ENCODE results near the gene MEX3D. TPM values are rescaled to one million over a fixed set of nuclear protein-coding genes. Genes with fewer than 3 reads are reported as not detected.

The MEX3D gene
- total and polyA plus RNA-seq, 2 donors (not counting 1 experiment from before 2014, with no cell fraction given), result 0.73 to 3.0 TPM

DNA sequence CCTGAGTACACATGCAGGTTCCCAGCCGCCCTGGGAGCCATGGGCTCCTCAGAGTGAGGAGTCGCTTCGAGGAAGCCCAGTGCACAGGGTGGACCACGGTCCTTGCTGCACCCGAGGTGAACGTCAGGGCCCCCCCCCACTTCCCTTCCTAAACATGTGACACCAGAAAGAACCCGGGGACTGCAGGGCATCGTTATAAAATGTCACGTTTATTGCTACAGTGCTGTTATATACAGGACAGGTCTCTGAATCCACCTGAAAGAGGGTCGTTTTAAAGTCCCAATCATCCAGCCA lies 40.9 kb upstream of the MEX3D start:
- 7% methylated on average over 5 of the region's 10 CpGs for WGBS (ENCODE audit: insufficient coverage)
- Histone ChIP-seq H3K36me3 (replicated peaks in 1 of 2; ENCODE audit: control extremely low read depth in 1 of 2, control insufficient read depth in 1 of 2, extremely low read depth in 1 of 2, insufficient read depth in 2 of 2, low read length in 1 of 2) (peaks cover 0 to 44% of the 10 kb centered on the region in 2 experiments), H3K9me3 (ENCODE audit: control extremely low read depth in 1 of 3, control insufficient read depth in 2 of 3, insufficient read depth in 1 of 3, low read length in 2 of 3) (no peaks in the 10 kb centered on the region), H3K4me1 (ENCODE audit: control insufficient read depth in 2 of 2, insufficient read depth in 2 of 2, low read length in 2 of 2) (peaks cover 28 to 43% of the 10 kb centered on the region in 2 donors), H4K20me1 (ENCODE audit: control insufficient read depth, insufficient read depth, low read length, poor library complexity, severe bottlenecking) (peaks cover 54% of the 10 kb centered on the region), H3K9ac (ENCODE audit: low read length) (no peak overlapping the region), H3K27me3 (replicated peaks in 1 of 4; ENCODE audit: control extremely low read depth in 1 of 4, control insufficient read depth in 3 of 4, insufficient read depth in 4 of 4, low read length in 3 of 4) (no peaks in the 10 kb centered on the region), H3K4me3 (ENCODE audit: control extremely low read depth in 1 of 5, extremely low read depth in 1 of 5, insufficient read depth in 1 of 5, low read depth in 2 of 5, low read length in 4 of 5) (peak overlapping the region in 1 of 5 experiments; percentile 29), H3K4me2 (replicated peaks; ENCODE audit: low read depth, low read length, poor library complexity, severe bottlenecking) (peak overlapping the region; percentile 63), H3K79me2 (ENCODE audit: control insufficient read depth, insufficient read depth, low read length) (peaks cover 16% of the 10 kb centered on the region), H2AFZ (ENCODE audit: insufficient read depth, low read depth, low read length, poor library complexity, severe bottlenecking) (no peak overlapping the region), H3K27ac (ENCODE audit: low read length in 2 of 2) (peak overlapping the region in 1 of 2 donors; percentile 48)
- H3K27ac Mint-ChIP-seq, result peak overlapping the region; percentile 20
- no peak for ATAC-seq (ENCODE audit: low read depth)
- H3K4me3 Mint-ChIP-seq, result no peak overlapping the region
- H3K27me3 Mint-ChIP-seq, result no peaks in the 10 kb centered on the region
- intact Hi-C loops (cut with micrococcal nuclease), result loop anchor here (5.0 kb wide), 1 partner anchor 158 kb away; no protein-coding TSS in a partner anchor
- ChIA-PET CTCF (no interaction called here), POLR2A (interaction anchor here (0.7 kb wide), 1 partner anchor 63 kb away, joined by 4 read pairs; no protein-coding TSS in a partner anchor)
- DNase-seq, result peak; percentile 42
- peaks cover 40% of the 10 kb centered on the region for H3K4me1 Mint-ChIP-seq
- H3K9me3 Mint-ChIP-seq (ENCODE audit: insufficient read depth), result no peaks in the 10 kb centered on the region
- no peak for TF ChIP-seq EZH2 (IDR thresholded peaks at IDR 0.05; ENCODE audit: borderline replicate concordance, insufficient read depth, low read depth, low read length, poor library complexity, severe bottlenecking)
- TF ChIP-seq, protein P1, sequence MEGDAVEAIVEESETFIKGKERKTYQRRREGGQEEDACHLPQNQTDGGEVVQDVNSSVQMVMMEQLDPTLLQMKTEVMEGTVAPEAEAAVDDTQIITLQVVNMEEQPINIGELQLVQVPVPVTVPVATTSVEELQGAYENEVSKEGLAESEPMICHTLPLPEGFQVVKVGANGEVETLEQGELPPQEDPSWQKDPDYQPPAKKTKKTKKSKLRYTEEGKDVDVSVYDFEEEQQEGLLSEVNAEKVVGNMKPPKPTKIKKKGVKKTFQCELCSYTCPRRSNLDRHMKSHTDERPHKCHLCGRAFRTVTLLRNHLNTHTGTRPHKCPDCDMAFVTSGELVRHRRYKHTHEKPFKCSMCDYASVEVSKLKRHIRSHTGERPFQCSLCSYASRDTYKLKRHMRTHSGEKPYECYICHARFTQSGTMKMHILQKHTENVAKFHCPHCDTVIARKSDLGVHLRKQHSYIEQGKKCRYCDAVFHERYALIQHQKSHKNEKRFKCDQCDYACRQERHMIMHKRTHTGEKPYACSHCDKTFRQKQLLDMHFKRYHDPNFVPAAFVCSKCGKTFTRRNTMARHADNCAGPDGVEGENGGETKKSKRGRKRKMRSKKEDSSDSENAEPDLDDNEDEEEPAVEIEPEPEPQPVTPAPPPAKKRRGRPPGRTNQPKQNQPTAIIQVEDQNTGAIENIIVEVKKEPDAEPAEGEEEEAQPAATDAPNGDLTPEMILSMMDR (IDR thresholded peaks at IDR 0.05), result no peak

DNA sequence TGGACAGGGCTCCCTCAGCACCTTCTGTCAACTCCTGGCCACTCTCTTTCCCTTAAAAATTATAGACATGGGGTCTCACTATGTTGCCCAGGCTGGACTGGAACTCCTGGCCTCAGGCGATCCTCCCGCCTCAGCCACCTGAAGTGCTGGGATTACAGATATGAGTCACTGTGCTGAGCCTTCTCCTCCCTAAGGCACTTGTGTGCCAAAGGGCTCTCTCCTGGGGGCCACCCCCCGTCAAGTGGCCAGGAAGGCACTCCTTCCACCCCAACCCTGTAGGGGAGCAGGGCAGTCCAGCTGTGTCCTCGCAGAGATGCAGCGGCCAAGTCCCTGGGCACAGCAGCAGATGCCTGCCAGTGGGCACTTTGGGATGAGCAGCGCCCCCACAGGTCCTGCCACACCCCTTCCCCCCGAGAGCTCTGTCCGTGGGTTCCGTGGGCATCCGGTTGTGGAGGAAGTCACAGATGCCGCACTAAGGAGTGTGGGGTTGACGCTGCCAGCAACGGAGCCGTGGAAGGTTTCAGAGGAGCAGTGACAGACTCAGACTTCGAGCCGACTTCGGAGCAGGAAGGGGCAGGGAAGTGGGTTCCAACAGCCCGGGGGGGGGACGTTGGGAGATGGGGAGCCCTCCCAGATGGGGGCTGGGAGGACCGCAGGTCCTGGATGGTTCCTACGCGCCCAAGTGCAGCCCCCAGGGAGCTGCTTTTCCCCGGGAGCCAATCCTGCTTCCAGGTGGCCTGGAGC lies 40.4 kb upstream of the MEX3D start:
- Histone ChIP-seq H2AFZ (ENCODE audit: insufficient read depth, low read depth, low read length, poor library complexity, severe bottlenecking) (no peak overlapping the region), H3K27me3 (replicated peaks in 1 of 4; ENCODE audit: control extremely low read depth in 1 of 4, control insufficient read depth in 3 of 4, insufficient read depth in 4 of 4, low read length in 3 of 4) (no peaks in the 10 kb centered on the region), H3K4me1 (ENCODE audit: control insufficient read depth in 2 of 2, insufficient read depth in 2 of 2, low read length in 2 of 2) (peaks cover 31 to 47% of the 10 kb centered on the region in 2 donors), H3K27ac (ENCODE audit: low read length in 2 of 2) (peak overlapping the region in 1 of 2 donors; percentile 48), H3K4me3 (ENCODE audit: control extremely low read depth in 1 of 5, extremely low read depth in 1 of 5, insufficient read depth in 1 of 5, low read depth in 2 of 5, low read length in 4 of 5) (peak overlapping the region in 1 of 5 experiments; percentile 29), H4K20me1 (ENCODE audit: control insufficient read depth, insufficient read depth, low read length, poor library complexity, severe bottlenecking) (peaks cover 49% of the 10 kb centered on the region), H3K4me2 (replicated peaks; ENCODE audit: low read depth, low read length, poor library complexity, severe bottlenecking) (peak overlapping the region; percentile 63), H3K9me3 (ENCODE audit: control extremely low read depth in 1 of 3, control insufficient read depth in 2 of 3, insufficient read depth in 1 of 3, low read length in 2 of 3) (no peaks in the 10 kb centered on the region), H3K36me3 (replicated peaks in 1 of 2; ENCODE audit: control extremely low read depth in 1 of 2, control insufficient read depth in 1 of 2, extremely low read depth in 1 of 2, insufficient read depth in 2 of 2, low read length in 1 of 2) (peaks cover 0 to 39% of the 10 kb centered on the region in 2 experiments), H3K9ac (ENCODE audit: low read length) (no peak overlapping the region), H3K79me2 (ENCODE audit: control insufficient read depth, insufficient read depth, low read length) (peaks cover 21% of the 10 kb centered on the region)
- H3K4me3 Mint-ChIP-seq, result peak overlapping the region; percentile 39
- 21% methylated on average over 23 of the region's 23 CpGs for WGBS (ENCODE audit: insufficient coverage)
- no peak for ATAC-seq (ENCODE audit: low read depth)
- DNase-seq, result peak; percentile 44
- no peaks in the 10 kb centered on the region for H3K27me3 Mint-ChIP-seq
- peak overlapping the region; percentile 72 for H3K27ac Mint-ChIP-seq
- CTCF ChIA-PET, result no interaction called here
- TF ChIP-seq, protein P1 (IDR thresholded peaks at IDR 0.05), result no peak
- TF ChIP-seq EZH2 (IDR thresholded peaks at IDR 0.05; ENCODE audit: borderline replicate concordance, insufficient read depth, low read depth, low read length, poor library complexity, severe bottlenecking), result no peak
- H3K9me3 Mint-ChIP-seq (ENCODE audit: insufficient read depth), result no peaks in the 10 kb centered on the region
- POLR2A ChIA-PET, result interaction anchor here (0.5 to 1.3 kb wide), 3 partner anchors 43 to 203 kb away, joined by 3 to 5 read pairs (median 4); no protein-coding TSS in a partner anchor
- intact Hi-C loops (cut with micrococcal nuclease), result loop anchor here (5.0 kb wide), 1 partner anchor 159 kb away; no protein-coding TSS in a partner anchor
- H3K4me1 Mint-ChIP-seq, result peaks cover 42% of the 10 kb centered on the region
